GM21367 (cell line): ENCODE measurements around the gene FOXJ3.
"Not testable (repeated sequence)": the region's sequence is repeated elsewhere in the genome, so short reads cannot be mapped to it uniquely, and the experiment has no call there.

Experiments used
- ATAC-seq: cut with Tn5 transposase; IDR thresholded peaks from one replicate; pipeline ENCODE4 v1.9.1; 2021; ENCODE audit not compliant: unreplicated experiment

Gene FOXJ3

DNA sequence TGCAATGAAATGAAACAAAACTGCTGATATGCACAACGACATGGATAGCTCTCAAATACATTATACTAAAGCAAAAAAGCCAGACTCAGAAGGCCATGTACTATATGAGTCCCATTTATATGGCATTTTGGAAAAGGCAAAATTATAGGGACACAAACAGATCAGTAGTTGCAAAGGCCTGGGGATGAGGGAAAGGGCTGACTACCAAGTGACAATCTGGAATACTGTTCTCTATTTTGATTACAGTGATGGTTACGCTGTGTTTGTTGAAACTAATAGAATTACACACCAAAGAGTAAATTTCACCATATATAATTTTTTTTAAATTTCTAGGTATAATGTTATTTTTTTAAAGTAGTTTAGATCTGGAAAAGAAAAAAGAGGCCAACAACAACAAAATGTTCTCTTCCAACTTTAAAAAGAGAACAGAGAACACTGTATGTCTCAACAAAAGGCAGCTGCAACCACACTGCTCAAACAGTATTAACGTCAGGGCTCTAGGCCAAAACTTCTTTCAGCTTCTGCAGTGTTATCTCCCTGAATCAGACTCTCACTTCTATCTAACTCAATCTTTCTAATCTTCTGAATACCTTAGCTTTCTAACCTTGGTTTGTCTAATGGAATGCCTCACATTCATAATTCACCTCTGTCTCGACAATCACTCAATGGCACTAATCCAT lies 75.8 kb downstream of the FOXJ3 start:
- no peak for ATAC-seq

DNA sequence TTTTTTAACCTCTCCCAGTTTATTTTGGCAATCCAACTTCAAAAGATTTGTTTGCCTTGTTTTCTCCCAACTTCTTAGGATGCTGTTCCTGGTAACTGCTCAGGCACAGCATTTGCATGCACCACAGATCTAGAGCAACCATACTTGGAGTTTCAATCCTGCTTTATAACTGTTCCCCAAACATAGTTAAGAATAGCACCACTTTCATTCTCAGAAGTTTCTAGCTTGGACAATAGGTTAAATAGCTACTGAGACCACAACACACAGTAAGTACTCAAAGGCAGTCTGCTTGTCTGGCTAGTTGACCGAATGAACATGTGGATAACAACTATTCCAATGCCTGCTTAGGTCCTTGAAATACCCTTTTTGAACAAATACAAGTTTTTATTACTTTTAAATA lies 76.8 kb downstream of the FOXJ3 start:
- no peak for ATAC-seq

DNA sequence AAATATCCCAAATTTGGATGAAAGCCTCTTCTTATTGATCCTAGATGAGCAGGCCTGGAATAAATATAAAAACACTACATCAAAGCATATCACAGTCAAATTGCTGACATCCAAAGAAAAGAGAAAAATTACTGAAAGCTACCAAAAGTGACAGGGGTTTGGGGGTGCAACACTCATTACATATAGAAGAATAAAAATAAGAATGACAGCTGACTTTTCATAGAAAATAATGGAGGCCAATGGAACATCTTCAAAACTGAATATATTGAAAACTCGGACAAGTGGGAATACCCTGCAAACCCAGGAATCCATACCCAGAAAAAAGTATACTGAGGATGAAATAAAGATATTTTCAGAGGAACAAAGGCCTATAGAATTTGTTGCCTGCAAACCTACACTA lies 84.0 kb downstream of the FOXJ3 start:
- ATAC-seq, result no peak

DNA sequence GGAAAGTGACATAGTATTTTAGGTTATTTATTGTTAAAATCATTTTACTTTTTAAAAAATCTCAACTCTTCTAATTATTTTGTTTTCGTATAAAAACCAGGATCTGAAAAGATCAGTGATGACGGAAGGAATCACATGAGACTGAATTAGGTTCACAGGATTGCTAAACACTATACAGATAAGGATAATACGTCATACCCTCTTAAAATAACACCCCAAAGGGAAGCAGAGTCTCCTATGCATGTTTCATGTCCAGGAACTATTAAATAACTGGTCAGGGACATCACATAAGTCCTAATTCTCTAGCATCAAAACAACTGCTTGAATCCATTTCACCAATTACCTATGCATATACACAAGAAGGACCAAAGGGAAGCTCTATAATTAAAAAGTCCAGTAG lies 84.9 kb downstream of the FOXJ3 start:
- no peak for ATAC-seq

DNA sequence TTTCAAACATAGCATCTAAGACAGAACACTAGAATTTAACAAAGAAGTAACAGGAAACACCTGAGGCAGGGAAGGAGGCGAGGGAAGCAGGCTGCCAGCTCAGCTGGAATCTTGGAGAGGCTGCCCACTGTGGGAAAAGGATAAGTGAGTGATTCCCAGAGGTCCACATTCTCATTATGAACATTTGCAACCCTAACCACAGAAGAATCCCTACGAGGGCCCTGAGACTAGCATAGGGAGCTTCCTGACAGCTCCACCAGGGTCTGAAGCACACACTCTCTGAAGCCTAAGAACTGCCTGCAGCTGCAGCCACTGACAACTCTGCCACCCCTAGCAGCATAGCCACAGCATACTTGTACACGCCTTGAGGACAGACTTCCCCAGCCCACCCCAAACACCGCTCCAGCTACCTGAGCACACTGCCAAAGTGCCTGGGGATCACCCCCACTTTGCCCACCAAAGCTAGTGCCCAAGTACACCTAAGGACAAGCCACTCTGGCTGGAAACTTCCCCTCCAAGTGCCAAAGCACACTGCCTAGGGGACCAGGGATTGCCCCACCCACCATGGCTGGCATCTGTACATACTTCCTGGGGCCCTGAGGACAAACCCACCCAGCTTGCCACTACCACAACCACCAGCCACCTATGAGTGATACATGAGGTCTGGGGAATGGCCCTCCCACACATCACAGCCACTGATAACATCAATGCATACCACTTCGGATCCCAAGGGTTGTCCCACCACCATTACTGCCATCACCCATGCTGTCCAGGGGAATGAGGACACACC lies 93.9 kb downstream of the FOXJ3 start:
- ATAC-seq, result no peak

DNA sequence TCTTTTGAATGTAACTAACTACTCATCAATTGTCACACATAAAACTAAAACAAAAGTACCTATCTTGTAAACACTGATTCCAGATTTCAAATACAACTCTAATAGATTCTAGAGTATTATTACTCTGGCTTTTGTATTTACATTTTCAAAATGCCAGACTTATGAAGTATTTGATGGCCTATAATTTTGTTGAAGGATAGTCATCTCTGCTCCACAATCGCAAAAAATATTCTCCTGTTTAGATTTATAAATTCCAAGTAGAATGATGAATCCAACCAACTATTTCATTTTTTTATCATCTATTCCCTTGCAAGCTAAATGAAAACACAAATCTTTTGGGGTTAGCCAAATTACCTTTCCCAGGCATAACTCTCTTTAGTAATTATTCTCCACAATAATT lies 95.5 kb downstream of the FOXJ3 start:
- no peak for ATAC-seq

DNA sequence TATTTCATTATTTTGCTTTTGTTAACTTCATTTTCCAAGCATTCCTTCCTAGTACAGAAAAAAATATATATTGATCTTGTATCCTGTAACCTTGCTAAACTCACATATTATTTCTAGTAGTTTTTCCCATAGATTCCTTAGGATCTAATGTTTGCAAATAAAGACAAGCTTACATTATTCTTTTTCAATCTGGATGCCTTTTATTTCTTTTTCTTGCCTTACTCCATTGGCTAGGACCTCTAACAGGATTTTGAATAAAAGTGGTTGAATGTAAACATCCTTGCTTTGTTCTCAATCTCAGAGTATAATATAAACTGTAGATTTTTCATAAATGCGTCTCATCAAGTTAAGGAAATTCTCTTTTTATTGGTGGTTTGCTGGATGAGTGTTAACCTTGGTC lies 96.0 kb downstream of the FOXJ3 start:
- ATAC-seq, result no peak

DNA sequence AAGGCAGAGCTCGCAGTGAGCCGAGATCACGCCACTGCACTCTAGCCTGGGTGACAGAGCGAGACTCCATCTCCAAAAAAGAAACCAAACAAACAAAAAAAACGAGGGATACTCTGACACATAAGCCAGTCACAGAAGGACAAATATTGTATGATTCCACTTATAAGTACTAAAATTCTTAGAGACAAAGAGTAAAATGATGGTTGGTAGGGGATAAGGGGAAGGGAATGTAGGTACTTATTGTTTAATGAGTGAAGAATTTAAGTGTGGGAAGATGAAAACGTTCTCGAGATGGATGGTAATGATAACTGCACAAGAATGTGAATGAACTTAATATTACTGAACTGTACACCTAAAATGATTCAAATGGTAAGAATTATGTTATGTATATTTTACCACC lies 103.8 kb downstream of the FOXJ3 start:
- ATAC-seq, result no peak

DNA sequence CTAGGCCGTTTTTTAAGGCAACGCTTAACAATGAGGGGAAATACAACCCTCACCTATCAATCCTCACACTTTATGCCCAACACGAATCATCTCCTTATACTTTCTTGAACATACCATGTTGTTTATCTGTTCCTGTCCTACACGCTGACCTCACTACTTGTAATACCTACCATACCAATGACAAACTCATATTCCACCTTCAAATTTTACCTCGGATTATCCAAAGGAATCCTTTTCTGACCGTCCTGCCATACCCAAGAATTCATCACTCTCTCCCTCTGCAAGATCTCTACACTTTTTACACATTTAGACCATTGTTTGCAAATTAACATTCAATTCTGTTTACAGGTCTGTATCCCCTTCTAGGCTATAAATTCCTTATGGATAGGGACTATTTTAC lies 106.1 kb downstream of the FOXJ3 start:
- ATAC-seq, result no peak

DNA sequence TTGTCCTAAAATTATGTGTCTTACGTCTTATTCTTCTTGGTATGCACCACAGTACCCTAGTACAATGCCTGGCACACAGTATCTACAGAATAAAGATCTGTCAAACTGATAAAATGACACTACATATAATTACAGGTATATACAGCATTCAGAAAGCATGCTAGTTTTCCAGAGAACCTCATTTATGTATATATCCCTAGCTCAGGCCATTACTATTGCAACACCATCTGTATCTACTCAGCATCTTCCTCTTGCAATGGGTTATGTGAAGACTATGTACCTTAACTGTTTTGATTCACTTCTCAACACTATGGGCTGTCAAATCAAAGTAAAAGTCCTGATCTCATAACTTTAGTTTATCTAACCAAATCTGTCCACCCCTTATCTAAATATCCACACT lies 112.0 kb downstream of the FOXJ3 start:
- no peak for ATAC-seq

DNA sequence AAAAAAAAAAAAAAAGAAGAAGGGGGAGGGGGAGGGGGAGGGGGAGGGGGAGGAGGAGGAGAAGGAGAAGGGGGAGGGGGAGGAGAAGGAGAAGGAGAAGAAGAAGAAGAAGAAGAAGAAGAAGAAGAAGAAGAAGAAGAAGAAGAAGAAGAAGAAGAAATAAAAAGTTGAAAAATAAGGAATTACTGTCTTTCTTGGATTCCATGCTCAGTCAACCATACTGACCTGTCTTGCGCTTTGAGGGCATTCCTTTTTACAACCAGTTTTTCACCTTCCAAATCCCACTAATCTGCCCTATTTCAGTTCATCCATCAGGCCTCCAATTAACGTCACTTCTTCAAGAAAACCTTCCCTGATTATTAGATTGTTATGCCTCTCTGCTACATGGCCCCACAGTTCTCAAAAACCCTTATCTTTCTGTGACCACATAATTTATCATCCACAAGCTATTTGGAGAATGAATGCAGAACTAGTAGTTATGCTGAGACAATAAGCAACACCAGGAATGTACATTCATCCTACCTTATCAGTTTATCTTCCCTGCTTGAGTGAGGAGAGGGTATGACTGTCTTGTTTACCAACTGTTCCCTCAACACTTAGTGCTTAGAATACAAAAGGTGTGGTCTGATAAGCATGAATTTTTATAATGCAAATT lies 113.0 kb downstream of the FOXJ3 start:
- ATAC-seq, result no peak

DNA sequence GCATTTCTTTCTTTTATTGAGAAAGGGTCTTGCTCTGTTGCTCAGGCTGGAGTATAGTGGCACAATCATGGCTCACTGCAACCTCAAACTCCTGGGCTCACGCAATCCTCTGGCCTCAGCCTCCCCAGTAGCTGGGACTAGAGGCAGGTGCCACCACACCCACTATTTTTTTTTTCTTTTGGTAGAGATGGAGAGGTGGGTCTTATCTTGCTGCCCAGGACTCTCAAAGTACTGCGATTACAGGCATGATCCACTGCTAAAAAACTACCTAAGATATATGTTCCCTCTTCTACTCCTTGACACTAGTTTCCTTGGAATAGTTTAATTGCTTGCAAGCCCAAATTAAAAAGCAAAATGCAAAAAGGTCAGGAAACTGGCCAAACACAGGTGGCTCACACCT lies 113.6 kb downstream of the FOXJ3 start:
- ATAC-seq, result no peak

DNA sequence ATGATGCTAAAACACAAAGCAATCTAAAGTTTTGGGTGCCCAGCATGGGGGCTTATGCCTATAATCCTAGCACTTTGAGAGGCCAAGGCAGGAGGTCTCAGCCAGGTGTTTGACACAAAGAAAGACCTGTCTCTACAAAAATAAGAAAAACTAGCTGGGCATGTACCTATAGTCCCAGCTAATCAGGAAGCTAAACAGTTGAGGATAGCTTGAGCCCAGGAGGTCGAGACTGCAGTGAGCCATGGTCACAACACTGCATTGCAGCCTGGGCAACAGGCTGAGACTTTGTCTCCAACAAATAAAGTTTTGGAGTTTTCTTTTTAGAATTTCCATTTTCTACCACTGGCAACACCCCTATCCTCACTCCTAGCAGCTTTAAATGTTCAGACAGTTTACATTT lies 115.4 kb downstream of the FOXJ3 start:
- no peak for ATAC-seq

DNA sequence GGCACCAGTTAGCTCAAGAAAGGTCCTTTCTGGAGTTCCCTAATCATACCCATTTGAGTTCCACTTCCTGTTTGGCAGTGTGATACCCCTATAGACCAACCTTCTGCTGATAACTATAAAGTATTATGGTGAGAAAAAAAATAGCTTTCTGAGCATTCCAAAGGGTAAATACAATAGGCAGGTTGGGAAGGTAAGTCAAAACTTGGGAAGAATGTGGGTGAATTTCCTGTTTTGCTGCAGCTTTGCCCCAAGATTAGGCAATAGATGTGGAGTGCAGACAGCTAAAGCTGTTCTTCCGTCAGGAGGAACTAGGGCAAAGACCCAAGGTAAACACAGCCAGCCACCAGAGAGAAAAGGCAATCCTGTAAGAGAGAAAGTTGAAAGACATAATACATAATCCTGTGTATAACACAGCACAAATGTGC lies 120.6 kb downstream of the FOXJ3 start:
- no peak for ATAC-seq

DNA sequence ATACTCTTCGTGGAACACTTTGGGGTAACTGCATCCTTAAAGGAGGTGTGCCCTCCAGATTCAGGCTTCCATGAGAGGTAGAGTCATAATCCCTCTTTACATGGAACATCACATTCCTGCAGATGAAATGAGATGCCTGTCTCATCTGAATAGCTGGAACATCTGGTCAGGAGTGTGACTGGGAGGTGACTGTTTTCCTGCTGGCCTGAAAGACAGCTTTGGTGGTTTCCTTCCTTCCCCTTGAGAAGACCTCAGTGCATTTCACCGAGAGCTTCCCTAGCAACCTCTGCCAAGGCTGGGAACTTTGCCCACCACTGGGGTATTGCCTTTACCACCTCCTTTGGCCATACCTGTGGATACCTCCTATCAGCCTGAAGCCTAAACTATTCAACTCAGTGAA lies 123.8 kb downstream of the FOXJ3 start:
- no peak for ATAC-seq

DNA sequence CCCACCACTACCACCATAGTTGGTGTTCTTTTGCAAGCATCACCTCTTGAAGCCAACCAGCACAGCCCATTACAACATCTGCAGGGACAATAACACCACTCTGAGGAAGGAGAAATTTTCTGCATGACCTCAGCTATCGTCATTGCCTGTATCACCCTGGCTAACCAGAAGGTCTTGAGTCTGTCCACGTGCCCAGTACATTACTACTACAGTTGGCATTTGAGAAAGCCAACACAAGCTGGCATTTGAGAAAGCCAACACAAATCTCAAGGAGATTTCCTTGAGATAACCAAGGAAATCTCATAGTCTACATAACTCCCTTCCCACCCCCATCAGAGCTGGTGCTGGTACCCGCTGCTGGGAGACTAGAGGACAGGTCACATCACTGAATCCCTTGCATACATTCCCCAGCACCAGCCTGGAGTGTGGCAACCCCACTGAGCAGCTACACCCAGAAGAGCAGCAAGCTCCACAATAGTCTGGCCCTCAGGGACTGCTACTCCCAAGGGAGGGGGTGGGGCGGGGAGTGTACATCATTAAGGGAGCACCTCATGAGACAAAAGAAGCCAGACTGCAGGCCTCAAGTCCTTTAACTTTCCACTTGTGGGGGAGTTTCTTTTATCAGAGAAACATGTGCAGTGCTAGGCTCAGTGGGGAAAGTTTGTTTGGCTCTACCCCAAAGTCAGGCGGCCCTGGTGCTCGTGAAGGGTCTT lies 124.5 kb downstream of the FOXJ3 start:
- ATAC-seq, result no peak

DNA sequence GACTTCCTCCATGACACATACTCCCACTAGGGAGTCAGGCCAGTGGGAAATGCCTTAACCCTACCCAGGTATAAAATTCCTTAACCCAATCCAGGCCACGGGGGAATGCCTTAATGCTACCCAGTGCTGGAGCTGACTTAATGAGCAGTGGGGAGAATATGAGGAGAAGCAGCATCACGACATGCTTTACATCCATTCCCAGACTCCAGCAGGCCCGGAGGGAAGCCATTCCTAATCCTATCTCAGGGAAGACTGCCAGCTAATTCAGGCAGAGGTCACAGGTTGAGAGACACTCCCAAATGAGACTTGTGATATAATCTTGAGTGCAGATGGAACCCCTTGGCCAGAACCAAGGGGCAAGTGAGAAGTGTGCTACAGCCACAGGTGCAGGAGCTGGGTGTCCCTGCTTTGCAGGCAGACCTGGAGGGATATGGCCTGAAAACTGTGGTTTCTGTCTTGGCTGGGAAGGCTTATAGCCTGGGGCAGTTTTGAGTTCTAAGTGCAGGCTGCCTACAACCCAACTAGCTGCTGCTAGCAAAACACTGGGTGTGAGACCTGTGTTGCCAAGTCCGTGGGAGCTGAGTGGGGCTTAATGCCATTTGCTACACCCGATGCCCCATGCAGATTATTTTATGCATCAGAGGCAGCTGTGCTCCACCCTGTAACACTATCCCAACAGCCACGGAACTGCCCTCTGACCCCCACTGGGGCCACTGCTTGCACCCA lies 125.3 kb downstream of the FOXJ3 start:
- no peak for ATAC-seq

DNA sequence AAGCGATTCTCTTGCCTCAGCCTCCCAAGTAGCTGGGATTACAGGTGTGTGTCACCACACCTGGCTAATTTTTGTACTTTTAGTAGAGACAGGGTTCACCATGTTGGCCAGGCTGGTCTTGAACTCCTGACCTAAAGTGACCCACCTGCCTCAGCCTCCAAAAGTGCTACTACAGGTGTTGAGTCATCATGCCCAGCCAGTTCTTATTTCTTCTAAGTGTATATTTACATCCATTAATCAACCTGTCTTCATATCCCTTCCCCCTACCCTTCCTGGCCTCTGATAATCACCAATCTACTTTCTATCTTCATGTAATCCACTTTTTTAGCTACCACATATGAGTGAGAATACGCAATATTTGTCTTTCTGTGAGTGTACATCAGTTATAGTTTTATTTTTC lies 128.1 kb downstream of the FOXJ3 start:
- not testable (repeated sequence) for ATAC-seq

DNA sequence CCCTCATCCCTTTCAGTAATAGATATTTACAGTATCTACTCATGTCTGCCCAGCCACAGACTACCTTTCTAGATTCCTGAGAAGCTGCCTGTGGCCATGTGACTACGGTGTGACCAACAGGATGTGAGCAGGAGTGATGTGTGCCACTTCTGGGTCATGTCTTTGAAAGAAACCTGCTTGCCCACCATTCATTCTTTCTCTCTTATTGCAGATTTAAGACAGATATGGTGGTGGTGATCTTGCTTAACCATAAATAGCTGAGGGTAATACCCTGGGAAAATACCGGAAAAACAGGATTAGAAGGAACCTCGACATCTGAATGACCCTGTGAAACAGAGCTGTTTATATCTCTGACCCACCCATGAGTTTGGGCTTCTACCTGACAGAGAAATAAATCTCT lies 128.9 kb downstream of the FOXJ3 start:
- no peak for ATAC-seq

DNA sequence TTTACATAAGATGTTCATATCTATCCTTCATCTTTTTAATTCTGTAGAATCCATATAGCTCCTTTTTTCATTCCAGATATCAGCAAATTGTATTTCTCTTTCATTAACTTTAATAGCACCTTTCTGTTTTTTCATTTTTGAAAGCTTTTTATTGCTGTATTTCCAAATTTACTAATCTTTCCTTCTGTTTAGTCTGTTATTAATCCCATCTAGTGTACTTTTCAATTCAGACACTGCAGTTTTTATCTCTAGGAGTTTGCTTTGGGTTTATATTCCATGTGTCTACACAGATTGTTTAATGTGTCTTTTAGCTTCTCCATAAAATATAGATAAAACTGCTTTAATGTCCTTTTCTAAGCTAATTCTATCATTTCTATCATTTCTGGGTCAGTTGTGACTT lies 133.0 kb downstream of the FOXJ3 start:
- no peak for ATAC-seq

DNA sequence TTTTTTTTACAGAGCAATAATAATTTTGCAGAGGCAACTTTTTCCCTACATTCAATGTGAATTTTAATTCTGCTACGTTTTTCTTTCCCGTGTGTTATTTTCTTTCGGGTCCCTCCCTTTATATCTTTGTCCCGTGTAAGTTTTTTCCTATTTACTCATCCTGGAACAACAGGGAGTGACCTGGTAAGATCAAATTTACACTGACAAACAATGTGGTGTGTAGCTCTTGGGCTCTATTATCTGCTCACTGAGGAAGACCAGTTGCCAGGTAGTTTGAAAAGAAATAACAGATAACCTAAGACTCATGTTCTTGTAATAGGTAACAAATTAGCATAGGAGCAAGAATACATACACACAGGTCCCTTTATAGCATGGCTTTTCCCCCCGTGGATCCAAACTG lies 136.8 kb downstream of the FOXJ3 start:
- ATAC-seq, result no peak
